A549 treated with Mapracorat at 1 μM for 4 hours (cell line): ENCODE data around the gene RIMS3. TPM values are rescaled to one million over a fixed set of nuclear protein-coding genes. Genes with fewer than 3 reads are reported as not detected.

Experiments used
- total RNA-seq: library from RNA; stranded (reverse); fragments of 200-300 nt; extraction: Qiagen RNA extraction; gene quantifications from 5 replicates; pipeline ENCODE4 v1.2.3, GENCODE V29; 2022

The RIMS3 gene
- 0.97 to 1.3 TPM (median 1.1 TPM) in 5 replicates for total RNA-seq

GRCh38 chr1:40665335-40666171, at the start of gene RIMS3:
RIMS3 (minus strand) TSS chr1:40665682; CDS start chr1:40641925, 23,757 bp downstream.

GRCh38 chr1:40691538-40692428, 26.3 kb upstream of the RIMS3 start, which contains the start of gene NFYC:
NFYC (plus strand) TSS chr1:40691704; CDS start chr1:40738844, 47,140 bp downstream.

Other genes with a start within 250 kb of the RIMS3 start
- 1.3 to 2.2 TPM (median 1.7 TPM) in 5 replicates for gene ZFP69B, start 215.2 kb downstream of the RIMS3 start, total RNA-seq
- gene ZFP69, start 188.4 kb downstream of the RIMS3 start, total RNA-seq = not detected in 5 replicates
- gene EXO5, start 156.9 kb downstream of the RIMS3 start, total RNA-seq = 3.7 to 4.8 TPM (median 4.0 TPM) in 5 replicates
- gene ZNF684, start 134.0 kb downstream of the RIMS3 start, total RNA-seq = 2.0 to 3.4 TPM (median 2.7 TPM) in 5 replicates
- 32.4 to 38.4 TPM (median 36.5 TPM) in 5 replicates for gene NFYC, start 26.0 kb upstream of the RIMS3 start, total RNA-seq
- 0.20 to 0.34 TPM (median 0.26 TPM) in 5 replicates for gene KCNQ4, start 118.1 kb upstream of the RIMS3 start, total RNA-seq
- 53.4 to 113 TPM (median 98.2 TPM) in 5 replicates for gene CITED4, start 196.7 kb upstream of the RIMS3 start, total RNA-seq